Ovary (tissue), 9 donors: Measurements from ENCODE around the gene FAM193A. TPM values are rescaled to one million over a fixed set of nuclear protein-coding genes. Genes with fewer than 3 reads are reported as not detected.
A peak's percentile ranks its signal among the peaks of the same experiment; 100 is the strongest.
"Not testable (repeated sequence)": the region's sequence is repeated elsewhere in the genome, so short reads cannot be mapped to it uniquely, and the experiment has no call there.

Experiments
- DNase-seq, 5 donors: peaks; one replicate each; pipeline ENCODE4 v3.0.0-alpha.2; 2019 to 2020
- H3K27ac ChIP-seq, 2 donors: fragments of 200-600 bp; one replicate each; pipeline versions ENCODE4 v1.5.1 to v1.8.0; 2019 to 2022
- H3K27me3 ChIP-seq: fragments of 200-600 bp; one replicate; pipeline ENCODE4 v1.8.0; 2022
- H3K36me3 ChIP-seq: fragments of 200-600 bp; sonication (generic); one replicate; pipeline ENCODE4 v1.5.1; 2019
- H3K4me1 ChIP-seq: one replicate; pipeline ENCODE4 v1.8.1; 2013; ENCODE audit warnings: mild to moderate bottlenecking, moderate library complexity; ENCODE audit not compliant: insufficient read depth
- H3K4me3 ChIP-seq: fragments of 200-600 bp; sonication (generic); one replicate; pipeline ENCODE4 v1.5.1; 2017
- H3K9me3 ChIP-seq, 2 donors: fragments of 200-600 bp in 1 of 2; sonication (generic) in 1 of 2; one replicate each; pipeline versions ENCODE4 v1.5.1 to v1.8.1; 2013 to 2019; ENCODE audit warnings: mild to moderate bottlenecking in 1 of 2, moderate library complexity in 1 of 2
- EP300 ChIP-seq: sonication (generic); formaldehyde crosslinking; IDR thresholded peaks from one replicate; pipeline ENCODE4 v1.6.1; 2017; ENCODE audit warnings: antibody characterized with exemption
- POLR2A ChIP-seq: fragments of 450-650 bp; IDR thresholded peaks from one replicate; pipeline ENCODE4 v1.6.1; 2017; ENCODE audit warnings: antibody characterized with exemption, mild to moderate bottlenecking, moderate library complexity
- WGBS, 3 donors: extraction: QIAGEN DNeasy Blood & Tissue Kit in 1 of 3; methylation state at CpG; one replicate each; pipeline versions ENCODE4 v1.1.5 to v1.1.7; 2013 to 2017; 5-methylcytosine and 5-hydroxymethylcytosine counted together
- intact Hi-C, 4 donors: fragments of 100-400 bp; cut with DNase I; formaldehyde crosslinking; loops; one replicate each; pipeline versions ENCODE4 v1.11.0 to v1.15.1; 2022 to 2023
- polyA plus RNA-seq, 2 donors: library from polyadenylated mRNA; stranded (reverse); fragments of 200-250 nt in 1 of 2; fragments of 350-450 nt in 1 of 2; fragmentation: Illumina TruSeq in 1 of 2; extraction: RNeasy Lipid Tissue Mini Kit (QIAGEN cat#74804) in 1 of 2; gene quantifications; one replicate each; pipeline ENCODE4 v1.2.3, GENCODE V29; 2013 to 2014
- total RNA-seq, 7 donors: library from RNA; depleted of rRNA in 2 of 7; stranded (reverse); fragments of >200 nt in 2 of 7; fragmentation: NEBNext Ultra II Directional in 3 of 7; extraction: Animal tissue kit (Norgen Biotek cat#: 25700) in 3 of 7; gene quantifications; one replicate each; pipeline versions ENCODE4 v1.1.0 to v1.2.4, GENCODE V29; 2016 to 2023
- TF ChIP-seq, protein P1 (sequence below), 3 donors: fragments of 450-650 bp in 2 of 3; fragments of 200-600 bp in 1 of 3; IDR thresholded peaks; one replicate each; pipeline versions ENCODE4 v1.5.1 to v1.8.0; 2016 to 2022; ENCODE audit warnings: antibody characterized with exemption in 3 of 3, mild to moderate bottlenecking in 1 of 3
- donor health status: DM: no; HTN: no; CAD: no; lungs with moderate emphysema.
- donor health status: DM: no; HTN: no; CAD: no.
- donor health status: Bipolar disorder and iron deficiency.
- donor health status: DM: yes; HTN: yes; CAD: no.
- donor health status: DM: no; HTN: no; CAD: no.
- donor health status: DM: yes; HTN: yes; CAD: no.

The FAM193A gene
- total and polyA plus RNA-seq, 9 donors = 16.0 to 39.1 (median 28.7) TPM

DNA sequence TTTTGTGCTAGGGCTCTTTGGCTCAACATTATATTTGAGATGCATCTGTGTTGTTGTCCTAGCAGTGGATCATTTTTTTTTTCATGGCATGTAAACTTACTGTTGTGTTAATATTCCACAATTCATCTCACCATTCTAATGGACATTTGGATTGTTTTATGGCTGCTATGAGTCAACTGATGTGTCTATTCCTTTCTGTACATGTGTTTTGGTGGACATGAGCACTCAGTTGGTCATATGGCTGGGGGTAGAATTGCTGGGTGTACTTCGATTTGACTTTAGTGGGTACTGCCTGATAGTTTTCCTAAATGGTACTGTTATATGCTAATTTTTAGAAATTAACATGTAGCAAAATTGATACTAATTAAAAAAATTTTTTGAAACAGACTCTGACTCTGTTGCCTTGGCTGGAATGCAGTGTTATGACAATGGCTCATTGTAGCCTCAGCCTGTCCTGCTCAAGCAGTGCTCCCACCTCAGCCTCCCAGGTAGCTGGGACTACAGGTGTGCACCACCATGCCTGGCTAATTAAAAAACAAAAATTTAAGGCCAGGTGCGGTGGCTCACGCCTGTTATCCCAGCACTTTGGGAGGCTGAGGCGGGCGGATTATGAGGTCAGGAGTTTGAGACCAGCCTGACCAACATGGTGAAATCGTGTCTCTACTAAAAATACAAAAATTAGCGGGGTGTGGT lies 9.0 kb downstream of the FAM193A start:
- no peak for TF ChIP-seq POLR2A
- TF ChIP-seq, protein P1, sequence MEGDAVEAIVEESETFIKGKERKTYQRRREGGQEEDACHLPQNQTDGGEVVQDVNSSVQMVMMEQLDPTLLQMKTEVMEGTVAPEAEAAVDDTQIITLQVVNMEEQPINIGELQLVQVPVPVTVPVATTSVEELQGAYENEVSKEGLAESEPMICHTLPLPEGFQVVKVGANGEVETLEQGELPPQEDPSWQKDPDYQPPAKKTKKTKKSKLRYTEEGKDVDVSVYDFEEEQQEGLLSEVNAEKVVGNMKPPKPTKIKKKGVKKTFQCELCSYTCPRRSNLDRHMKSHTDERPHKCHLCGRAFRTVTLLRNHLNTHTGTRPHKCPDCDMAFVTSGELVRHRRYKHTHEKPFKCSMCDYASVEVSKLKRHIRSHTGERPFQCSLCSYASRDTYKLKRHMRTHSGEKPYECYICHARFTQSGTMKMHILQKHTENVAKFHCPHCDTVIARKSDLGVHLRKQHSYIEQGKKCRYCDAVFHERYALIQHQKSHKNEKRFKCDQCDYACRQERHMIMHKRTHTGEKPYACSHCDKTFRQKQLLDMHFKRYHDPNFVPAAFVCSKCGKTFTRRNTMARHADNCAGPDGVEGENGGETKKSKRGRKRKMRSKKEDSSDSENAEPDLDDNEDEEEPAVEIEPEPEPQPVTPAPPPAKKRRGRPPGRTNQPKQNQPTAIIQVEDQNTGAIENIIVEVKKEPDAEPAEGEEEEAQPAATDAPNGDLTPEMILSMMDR (IDR thresholded peaks at IDR 0.05) = no peak
- TF ChIP-seq EP300 = no peak
- Histone ChIP-seq H3K4me3 (no peak overlapping the region), H3K36me3 (no peaks in the 10 kb centered on the region), H3K4me1 (peaks cover 2% of the 10 kb centered on the region), H3K27me3 (no peaks in the 10 kb centered on the region), H3K9me3 (no peaks in the 10 kb centered on the region), H3K27ac (no peak overlapping the region)
- peak in 1 of 5 donors; percentile 13 for DNase-seq
- 95% methylated on average over 7 of the region's 7 CpGs for WGBS, 3 donors
- intact Hi-C loops = no loop called here

GRCh38 chr4:2546286-2546823 lies 9.9 kb downstream of the FAM193A start:
- H3K27ac ChIP-seq = no peak overlapping the region
- H3K4me3 ChIP-seq = no peak overlapping the region
- TF ChIP-seq, protein P1 (IDR thresholded peaks at IDR 0.05) = no peak
- TF ChIP-seq POLR2A (no peak), EP300 (no peak)
- no peaks in the 10 kb centered on the region for H3K27me3 ChIP-seq
- no peaks in the 10 kb centered on the region for H3K9me3 ChIP-seq
- DNase-seq = no peak
- no peaks in the 10 kb centered on the region for H3K36me3 ChIP-seq
- peaks cover 2% of the 10 kb centered on the region for H3K4me1 ChIP-seq
- intact Hi-C loops = no loop called here

- H3K36me3 ChIP-seq, H3K27ac ChIP-seq, H3K4me1 ChIP-seq, H3K4me3 ChIP-seq, H3K27me3 ChIP-seq, intact Hi-C loops, H3K9me3 ChIP-seq: not testable (repeated sequence)
- WGBS, 3 donors = 95 to 96% (median 96%) methylated on average over 16 of the region's 16 CpGs
- DNase-seq = peak in 1 of 5 donors; percentile 5
Measured at GRCh38 chr4:2546961-2547691, 10.7 kb downstream of the FAM193A start.

DNA sequence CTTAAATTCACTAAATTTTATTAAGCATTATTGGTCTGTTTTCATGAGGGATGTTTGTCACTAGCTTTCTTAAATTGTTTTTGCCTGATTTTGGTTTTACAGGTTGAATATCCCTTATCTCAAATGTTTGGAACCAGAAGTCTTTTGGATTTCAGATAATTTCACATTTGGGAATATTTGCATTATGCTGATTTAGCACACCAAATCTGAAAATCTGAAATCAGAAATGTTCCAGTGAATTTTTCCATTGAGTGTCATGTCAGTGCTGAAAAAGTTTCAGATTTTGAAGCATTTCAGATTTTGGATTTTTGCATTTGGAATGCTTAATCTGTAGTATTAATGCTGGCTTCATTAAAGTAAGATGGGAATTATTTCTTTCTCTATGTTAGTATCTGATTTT lies 14.7 kb downstream of the FAM193A start:
- H3K4me3 ChIP-seq = no peak overlapping the region
- intact Hi-C loops = no loop called here
- H3K9me3 ChIP-seq = no peaks in the 10 kb centered on the region
- TF ChIP-seq EP300 = no peak
- TF ChIP-seq, protein P1 (IDR thresholded peaks at IDR 0.05) = no peak
- no peak for TF ChIP-seq POLR2A
- H3K4me1 ChIP-seq = peaks cover 5% of the 10 kb centered on the region
- no peaks in the 10 kb centered on the region for H3K27me3 ChIP-seq
- H3K36me3 ChIP-seq = no peaks in the 10 kb centered on the region
- DNase-seq = no peak
- H3K27ac ChIP-seq = no peak overlapping the region

DNA sequence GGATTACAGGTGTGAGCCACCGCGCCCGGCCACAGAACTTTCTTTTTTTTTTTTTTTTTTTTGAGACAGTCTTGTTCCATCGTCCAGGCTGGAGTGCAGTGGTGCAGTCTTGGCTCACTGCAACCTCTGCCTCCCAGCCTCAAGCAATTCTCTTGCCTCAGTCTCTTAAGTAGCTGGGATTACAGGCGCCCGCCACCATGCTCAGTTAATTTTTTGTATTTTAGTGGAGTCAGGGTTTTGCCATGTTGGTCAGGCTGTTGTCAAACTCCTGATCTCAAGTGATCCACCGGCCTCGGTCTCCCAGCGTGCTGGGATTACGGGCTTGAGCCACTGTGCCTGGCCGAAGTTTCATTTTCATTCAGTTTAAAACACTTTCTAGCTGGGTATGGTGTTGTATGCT lies 16.4 kb downstream of the FAM193A start:
- Histone ChIP-seq H3K4me3 (no peak overlapping the region), H3K4me1 (peaks cover 5% of the 10 kb centered on the region), H3K27ac (no peak overlapping the region), H3K27me3 (no peaks in the 10 kb centered on the region), H3K36me3 (no peaks in the 10 kb centered on the region), H3K9me3 (no peaks in the 10 kb centered on the region)
- TF ChIP-seq POLR2A = no peak
- TF ChIP-seq, protein P1 (IDR thresholded peaks at IDR 0.05) = no peak
- WGBS, 3 donors = 95 to 97% (median 97%) methylated on average over 11 of the region's 11 CpGs
- peak in 1 of 5 donors; percentile 13 for DNase-seq
- intact Hi-C loops = no loop called here
